Sigmoid colon (tissue), 7 donors: ENCODE data around the gene PRODH2. TPM values are rescaled to one million over a fixed set of nuclear protein-coding genes. Genes with fewer than 3 reads are reported as not detected.
"Not testable (repeated sequence)": the region's sequence is repeated elsewhere in the genome, so short reads cannot be mapped to it uniquely, and the experiment has no call there.

Experiments
- DNase-seq: peaks from one replicate; pipeline ENCODE4 v3.0.0-alpha.2; 2019
- H3K27ac ChIP-seq, 4 donors: fragments of 200-600 bp; sonication (generic); one replicate each; pipeline ENCODE4 v1.5.1; 2016 to 2019; ENCODE audit warnings: mild to moderate bottlenecking in 1 of 4
- H3K27me3 ChIP-seq, 3 donors: fragments of 200-600 bp; sonication (generic); one replicate each; pipeline ENCODE4 v1.5.1; 2019; ENCODE audit warnings: mild to moderate bottlenecking in 1 of 3
- H3K36me3 ChIP-seq, 4 donors: fragments of 200-600 bp; sonication (generic); one replicate each; pipeline ENCODE4 v1.5.1; 2016 to 2019
- H3K4me1 ChIP-seq, 4 donors: fragments of 200-600 bp; sonication (generic); one replicate each; pipeline ENCODE4 v1.5.1; 2017 to 2019
- H3K4me3 ChIP-seq, 4 donors: fragments of 200-600 bp; sonication (generic); one replicate each; pipeline ENCODE4 v1.5.1; 2017 to 2019; ENCODE audit warnings: mild to moderate bottlenecking in 2 of 4, moderate library complexity in 1 of 4
- H3K9me3 ChIP-seq, 4 donors: fragments of 200-600 bp in 3 of 4; sonication (generic) in 3 of 4; one replicate each; pipeline versions ENCODE4 v1.5.1 to v1.6.1; 2013 to 2019
- EP300 ChIP-seq, 4 donors: sonication (generic); formaldehyde crosslinking; IDR thresholded peaks; one replicate each; pipeline ENCODE4 v1.6.1; 2017; ENCODE audit warnings: antibody characterized with exemption in 4 of 4
- POLR2A ChIP-seq, 2 donors: fragments of 450-650 bp; IDR thresholded peaks; one replicate each; pipeline ENCODE4 v1.6.1; 2016; ENCODE audit warnings: antibody characterized with exemption in 2 of 2, mild to moderate bottlenecking in 2 of 2, moderate library complexity in 2 of 2
- POLR2AphosphoS5 ChIP-seq, 4 donors: sonication (generic); formaldehyde crosslinking; IDR thresholded peaks; one replicate each; pipeline ENCODE4 v1.6.1; 2017; ENCODE audit warnings: antibody characterized with exemption in 4 of 4
- WGBS, 2 donors: extraction: QIAGEN DNeasy Blood & Tissue Kit; methylation state at CpG; one replicate each; pipeline ENCODE4 v1.1.7; 2013; 5-methylcytosine and 5-hydroxymethylcytosine counted together
- intact Hi-C: fragments of 100-400 bp; cut with DNase I; formaldehyde crosslinking; loops from one replicate; pipeline ENCODE4 v1.15.1; 2023
- polyA plus RNA-seq, 3 donors: library from polyadenylated mRNA; stranded (reverse); fragments of 200-250 nt; gene quantifications; one replicate each; pipeline ENCODE4 v1.2.3, GENCODE V29; 2013
- total RNA-seq, 4 donors: library from RNA; depleted of rRNA; stranded (reverse); fragments of >200 nt; gene quantifications; one replicate each; pipeline ENCODE4 v1.1.0, GENCODE V29; 2016
- TF ChIP-seq, protein P1 (sequence below), 4 experiments: fragments of 450-650 bp in 3 of 4; fragments of 200-600 bp in 1 of 4; IDR thresholded peaks; one replicate each; pipeline ENCODE4 v1.5.1; 2016 to 2019; ENCODE audit warnings: antibody characterized with exemption in 4 of 4, mild to moderate bottlenecking in 3 of 4, moderate library complexity in 2 of 4
- donor health status: healthy with polysubstance abuse.
- donor health status: Bipolar disorder and iron deficiency.
- donor health status: healthy.

The PRODH2 gene
- total and polyA plus RNA-seq, 7 donors: not detected

DNA sequence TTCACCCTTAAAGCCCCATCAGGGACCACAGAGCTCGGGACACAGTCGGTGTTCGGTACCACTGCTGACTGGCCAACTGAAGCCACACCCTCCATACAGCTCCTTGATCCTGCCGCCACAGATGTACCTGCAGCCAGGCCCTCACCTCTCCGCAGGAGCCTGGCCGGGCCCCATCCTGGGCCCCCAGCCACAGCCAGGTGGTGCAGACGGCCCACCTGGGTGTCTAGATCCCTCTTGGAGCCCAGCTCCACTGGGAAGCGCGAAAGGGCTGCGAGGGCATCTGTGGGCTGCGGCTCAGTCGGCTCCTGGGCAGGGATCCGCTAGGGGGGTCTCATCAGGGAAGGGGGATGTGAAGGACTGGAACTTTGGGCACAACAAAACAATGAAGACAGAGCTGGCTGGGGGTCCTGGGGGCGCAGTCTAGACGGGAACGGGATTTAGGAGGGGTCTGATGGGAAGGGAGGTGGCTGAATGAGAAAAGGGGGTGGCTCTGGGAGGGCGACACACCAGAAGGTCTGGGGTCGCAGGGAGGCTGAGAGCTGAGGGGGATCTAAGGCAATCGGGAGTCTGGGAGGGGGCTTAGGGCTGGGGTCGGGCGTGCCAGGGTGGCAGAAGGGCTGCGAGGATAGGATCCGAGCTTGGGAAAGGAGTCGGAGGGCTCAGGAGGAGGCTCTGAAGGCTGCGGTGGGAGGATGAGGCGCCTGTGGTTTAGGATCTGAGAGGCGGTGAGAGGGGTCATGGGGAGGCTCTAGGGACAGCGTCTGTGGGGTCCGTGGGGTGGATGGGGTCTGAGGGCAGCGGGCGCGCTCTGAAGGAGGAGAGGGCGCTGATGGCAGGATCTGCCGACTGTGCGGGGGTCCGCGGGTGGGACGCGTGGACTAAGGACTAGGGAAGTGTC is 15.8 kb downstream of the PRODH2 start:
- intact Hi-C loops: no loop called here
- peaks cover 0 to 48% (median 29%) of the 10 kb centered on the region in 3 donors for H3K27me3 ChIP-seq
- DNase-seq: no peak
- H3K4me1 ChIP-seq: peaks cover 0 to 8% (median 0%) of the 10 kb centered on the region in 4 donors
- 24 to 29% methylated on average over 39 of the region's 39 CpGs for WGBS, 2 donors
- no peaks in the 10 kb centered on the region for H3K36me3 ChIP-seq
- no peak overlapping the region for H3K4me3 ChIP-seq
- no peaks in the 10 kb centered on the region for H3K9me3 ChIP-seq
- H3K27ac ChIP-seq: no peak overlapping the region
- no peak for TF ChIP-seq POLR2AphosphoS5 (IDR thresholded peaks at IDR 0.05)

DNA sequence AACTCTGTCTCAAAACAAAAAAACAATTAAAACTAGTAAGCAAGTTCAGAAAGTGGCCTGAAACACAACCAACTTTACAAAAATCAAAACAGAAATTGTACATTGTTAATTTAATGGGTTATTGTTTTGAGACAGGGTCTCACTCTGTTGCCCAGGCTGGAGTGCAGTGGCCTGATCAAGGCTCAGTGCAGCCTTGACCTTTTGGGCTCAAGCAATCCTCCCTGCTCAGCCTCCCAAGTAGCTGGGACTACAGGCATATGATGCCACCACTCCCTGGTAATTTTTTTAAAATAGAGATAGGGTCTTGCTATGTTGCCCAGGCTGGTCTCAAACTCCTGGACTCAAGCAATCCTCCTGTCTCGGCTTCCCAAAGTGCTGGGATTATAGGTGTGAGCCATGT is 17.1 kb downstream of the PRODH2 start:
- intact Hi-C loops, DNase-seq, H3K4me3 ChIP-seq, H3K4me1 ChIP-seq, H3K36me3 ChIP-seq, H3K9me3 ChIP-seq, H3K27ac ChIP-seq: not testable (repeated sequence)
- peaks cover 0 to 48% (median 29%) of the 10 kb centered on the region in 3 donors for H3K27me3 ChIP-seq
- WGBS, 2 donors: 69 to 89% methylated on average over 1 of the region's 1 CpG

DNA sequence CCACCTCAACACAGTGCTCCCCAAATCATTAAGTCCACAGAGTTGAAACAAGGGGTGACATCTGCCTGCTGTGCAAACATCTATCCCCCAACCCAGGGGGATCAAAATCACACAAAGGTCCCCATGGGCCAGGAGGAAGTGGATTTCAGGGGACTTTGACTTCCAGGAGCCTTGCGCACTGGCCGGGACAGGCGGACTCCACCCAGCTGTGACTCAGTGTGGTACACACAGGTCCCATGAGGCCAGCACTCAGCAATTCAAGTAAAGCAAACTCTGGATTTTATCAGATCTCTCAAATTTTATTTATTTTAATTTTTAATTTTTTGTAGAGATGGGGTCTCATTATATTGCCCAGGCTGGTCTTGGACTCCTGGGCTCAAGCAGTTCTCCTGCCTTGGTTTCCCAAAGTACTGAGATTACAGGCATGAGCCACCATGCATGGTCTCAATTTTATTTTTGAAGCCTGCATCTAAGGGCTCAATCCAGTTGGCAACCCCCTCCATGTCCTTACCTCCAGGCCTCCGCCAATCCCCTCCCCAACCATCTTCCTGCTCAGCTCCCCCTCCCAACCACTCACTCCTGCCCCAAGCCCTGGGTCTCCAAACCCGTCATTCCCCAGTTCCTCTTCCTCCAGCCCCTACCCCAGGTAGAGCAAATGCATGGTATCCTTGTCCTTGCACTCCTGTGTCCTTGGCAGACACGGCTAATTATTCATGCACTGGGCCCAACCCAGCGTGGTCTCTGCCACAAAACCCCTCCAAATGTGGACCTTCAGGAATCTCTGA is 19.1 kb downstream of the PRODH2 start:
- Histone ChIP-seq H3K27ac (no peak overlapping the region), H3K9me3 (no peaks in the 10 kb centered on the region), H3K4me1 (peaks cover 0 to 8% (median 0%) of the 10 kb centered on the region in 4 donors), H3K36me3 (no peaks in the 10 kb centered on the region), H3K4me3 (no peak overlapping the region), H3K27me3 (peaks cover 0 to 35% (median 29%) of the 10 kb centered on the region in 3 donors)
- intact Hi-C loops: no loop called here
- no peak for TF ChIP-seq POLR2AphosphoS5 (IDR thresholded peaks at IDR 0.05)
- TF ChIP-seq POLR2A (IDR thresholded peaks at IDR 0.05): no peak
- TF ChIP-seq, protein P1, sequence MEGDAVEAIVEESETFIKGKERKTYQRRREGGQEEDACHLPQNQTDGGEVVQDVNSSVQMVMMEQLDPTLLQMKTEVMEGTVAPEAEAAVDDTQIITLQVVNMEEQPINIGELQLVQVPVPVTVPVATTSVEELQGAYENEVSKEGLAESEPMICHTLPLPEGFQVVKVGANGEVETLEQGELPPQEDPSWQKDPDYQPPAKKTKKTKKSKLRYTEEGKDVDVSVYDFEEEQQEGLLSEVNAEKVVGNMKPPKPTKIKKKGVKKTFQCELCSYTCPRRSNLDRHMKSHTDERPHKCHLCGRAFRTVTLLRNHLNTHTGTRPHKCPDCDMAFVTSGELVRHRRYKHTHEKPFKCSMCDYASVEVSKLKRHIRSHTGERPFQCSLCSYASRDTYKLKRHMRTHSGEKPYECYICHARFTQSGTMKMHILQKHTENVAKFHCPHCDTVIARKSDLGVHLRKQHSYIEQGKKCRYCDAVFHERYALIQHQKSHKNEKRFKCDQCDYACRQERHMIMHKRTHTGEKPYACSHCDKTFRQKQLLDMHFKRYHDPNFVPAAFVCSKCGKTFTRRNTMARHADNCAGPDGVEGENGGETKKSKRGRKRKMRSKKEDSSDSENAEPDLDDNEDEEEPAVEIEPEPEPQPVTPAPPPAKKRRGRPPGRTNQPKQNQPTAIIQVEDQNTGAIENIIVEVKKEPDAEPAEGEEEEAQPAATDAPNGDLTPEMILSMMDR (IDR thresholded peaks at IDR 0.05): no peak
- no peak for TF ChIP-seq EP300 (IDR thresholded peaks at IDR 0.05)
- 67 to 77% methylated on average over 7 of the region's 7 CpGs for WGBS, 2 donors
- DNase-seq: no peak

DNA sequence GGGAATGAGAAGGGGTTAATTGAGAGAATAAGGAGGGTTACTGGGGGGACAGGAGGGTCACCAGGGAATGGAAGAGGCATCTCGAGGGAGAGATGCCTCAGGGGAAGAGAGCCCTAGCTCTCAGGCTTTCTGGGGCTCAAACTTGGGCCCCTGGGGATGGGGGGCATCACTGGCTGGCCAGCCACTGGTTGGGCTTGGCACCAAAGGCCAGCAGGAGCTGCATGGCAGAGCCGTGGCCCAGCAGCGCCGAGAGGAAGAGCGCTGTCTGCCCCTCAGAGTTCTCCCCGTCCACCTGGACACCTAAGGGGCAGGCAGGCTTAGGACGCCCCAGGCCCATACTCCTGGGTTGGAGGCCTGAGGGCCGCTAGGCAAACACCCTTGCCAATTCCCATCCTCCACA is 19.8 kb downstream of the PRODH2 start:
- no peak for DNase-seq
- peaks cover 0 to 8% (median 0%) of the 10 kb centered on the region in 4 donors for H3K4me1 ChIP-seq
- intact Hi-C loops: no loop called here
- no peak overlapping the region for H3K4me3 ChIP-seq
- H3K27ac ChIP-seq: no peak overlapping the region
- 80 to 83% methylated on average over 8 of the region's 8 CpGs for WGBS, 2 donors
- TF ChIP-seq POLR2A (IDR thresholded peaks at IDR 0.05): no peak
- TF ChIP-seq, protein P1 (IDR thresholded peaks at IDR 0.05): no peak
- no peak for TF ChIP-seq EP300 (IDR thresholded peaks at IDR 0.05)
- TF ChIP-seq POLR2AphosphoS5 (IDR thresholded peaks at IDR 0.05): no peak
- no peaks in the 10 kb centered on the region for H3K36me3 ChIP-seq
- H3K27me3 ChIP-seq: peaks cover 0 to 28% (median 22%) of the 10 kb centered on the region in 3 donors
- no peaks in the 10 kb centered on the region for H3K9me3 ChIP-seq

DNA sequence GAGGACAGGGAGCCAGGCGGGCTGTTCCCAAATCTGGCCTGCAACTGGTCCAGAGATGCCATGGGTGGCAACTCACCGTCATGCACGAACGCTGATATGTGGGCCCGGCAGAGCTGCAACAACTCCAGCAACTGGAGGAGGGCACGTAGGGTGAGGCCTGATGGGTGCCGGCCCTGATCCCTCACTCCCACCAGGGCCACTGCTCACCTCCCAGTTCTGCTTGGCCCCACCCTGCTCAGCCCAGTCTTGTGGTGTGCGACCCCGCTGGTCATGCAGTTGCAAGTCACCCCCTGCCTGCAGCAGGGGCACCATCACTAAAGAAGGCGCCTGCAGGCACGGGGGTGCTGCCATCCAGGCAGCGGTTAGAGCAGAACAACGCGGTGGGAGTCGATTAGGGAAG is 20.3 kb downstream of the PRODH2 start:
- no peak overlapping the region for H3K4me3 ChIP-seq
- TF ChIP-seq, protein P1 (IDR thresholded peaks at IDR 0.05): no peak
- TF ChIP-seq POLR2A (IDR thresholded peaks at IDR 0.05): no peak
- TF ChIP-seq POLR2AphosphoS5 (IDR thresholded peaks at IDR 0.05): no peak
- no peak for TF ChIP-seq EP300 (IDR thresholded peaks at IDR 0.05)
- H3K27me3 ChIP-seq: peaks cover 0 to 22% (median 16%) of the 10 kb centered on the region in 3 donors
- no peak for DNase-seq
- no peak overlapping the region for H3K27ac ChIP-seq
- no peaks in the 10 kb centered on the region for H3K9me3 ChIP-seq
- H3K36me3 ChIP-seq: no peaks in the 10 kb centered on the region
- 89 to 90% methylated on average over 15 of the region's 15 CpGs for WGBS, 2 donors
- intact Hi-C loops: no loop called here
- peaks cover 0 to 3% (median 0%) of the 10 kb centered on the region in 4 donors for H3K4me1 ChIP-seq
